GM19238 (cell line): ENCODE results near the gene PHF24.
A peak's percentile ranks its signal among the peaks of the same experiment; 100 is the strongest.

Experiments
- DNase-seq: peaks from one replicate; pipeline ENCODE4 v3.0.0; 2011; ENCODE audit warnings: low spot score; ENCODE audit not compliant: insufficient read length

PHF24 gene

DNA sequence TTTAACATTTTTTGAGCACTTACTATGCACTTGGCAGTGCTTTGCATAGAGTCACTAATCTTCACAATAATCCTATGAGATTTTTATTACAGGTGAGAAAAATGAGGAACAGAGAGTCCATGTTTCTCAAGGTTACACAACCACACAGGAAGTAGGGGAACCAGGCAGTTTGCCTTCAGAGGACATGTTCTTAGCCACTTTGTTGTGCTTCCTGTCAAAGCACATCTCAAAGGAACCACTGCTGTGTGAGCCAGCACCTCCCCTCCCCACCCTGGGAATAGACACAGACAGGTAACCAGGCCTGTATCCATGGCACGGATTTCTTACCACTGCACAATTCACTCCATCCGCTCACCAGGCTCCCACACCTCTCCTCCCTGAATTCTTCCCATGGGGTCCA is 25.1 kb downstream of the PHF24 start:
- DNase-seq: no peak

DNA sequence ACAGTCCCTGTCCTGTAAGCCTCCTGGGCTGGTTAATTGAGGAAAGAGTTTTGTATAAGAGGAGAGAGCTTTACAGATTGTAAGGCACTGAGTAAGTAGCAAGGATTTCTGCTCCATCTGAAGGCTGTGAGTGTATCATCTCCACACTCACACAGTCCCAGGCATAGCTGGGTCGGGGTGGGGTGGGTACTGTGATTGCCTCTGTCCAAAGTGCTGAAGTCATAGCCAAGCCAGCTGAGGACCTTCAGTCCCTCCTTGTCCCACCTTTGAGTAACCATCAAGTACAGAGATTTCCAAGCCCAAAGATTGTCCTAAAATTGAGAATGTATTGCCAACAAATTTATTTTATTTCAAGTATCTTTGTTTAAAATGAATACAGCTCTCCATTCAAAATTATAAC is 26.0 kb downstream of the PHF24 start:
- no peak for DNase-seq

DNA sequence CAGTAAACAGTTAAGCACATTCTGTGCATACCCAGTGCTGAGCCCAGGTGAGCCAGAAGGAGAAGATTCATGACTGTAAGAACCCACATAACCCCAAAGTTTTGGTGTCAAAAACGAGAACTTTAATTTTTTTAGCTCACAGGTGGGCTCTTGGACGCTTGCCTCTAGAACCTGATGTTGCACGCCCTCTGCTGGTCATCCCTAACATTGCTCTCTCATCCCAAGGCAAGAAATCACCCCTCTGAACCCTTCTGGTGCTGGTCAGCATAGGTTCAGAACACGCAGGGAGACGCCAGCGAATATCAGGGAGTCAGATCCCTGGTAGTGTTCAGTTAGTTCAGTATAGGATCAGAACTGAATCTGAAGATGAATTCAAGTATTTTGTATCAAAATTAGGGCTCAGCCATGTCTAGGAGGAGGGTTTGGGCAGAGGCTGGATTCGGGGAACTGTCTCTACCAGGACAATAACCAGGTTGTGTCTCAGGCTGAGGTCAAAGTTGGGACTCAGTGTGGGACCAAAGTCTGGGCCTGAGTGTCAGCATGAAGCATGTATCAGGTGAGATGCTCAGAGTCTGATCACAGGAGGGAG is 27.3 kb downstream of the PHF24 start:
- DNase-seq: no peak

- no peak for DNase-seq
Observed at GRCh38 chr9:34986540-34987047, 28.5 kb downstream of the PHF24 start.

DNA sequence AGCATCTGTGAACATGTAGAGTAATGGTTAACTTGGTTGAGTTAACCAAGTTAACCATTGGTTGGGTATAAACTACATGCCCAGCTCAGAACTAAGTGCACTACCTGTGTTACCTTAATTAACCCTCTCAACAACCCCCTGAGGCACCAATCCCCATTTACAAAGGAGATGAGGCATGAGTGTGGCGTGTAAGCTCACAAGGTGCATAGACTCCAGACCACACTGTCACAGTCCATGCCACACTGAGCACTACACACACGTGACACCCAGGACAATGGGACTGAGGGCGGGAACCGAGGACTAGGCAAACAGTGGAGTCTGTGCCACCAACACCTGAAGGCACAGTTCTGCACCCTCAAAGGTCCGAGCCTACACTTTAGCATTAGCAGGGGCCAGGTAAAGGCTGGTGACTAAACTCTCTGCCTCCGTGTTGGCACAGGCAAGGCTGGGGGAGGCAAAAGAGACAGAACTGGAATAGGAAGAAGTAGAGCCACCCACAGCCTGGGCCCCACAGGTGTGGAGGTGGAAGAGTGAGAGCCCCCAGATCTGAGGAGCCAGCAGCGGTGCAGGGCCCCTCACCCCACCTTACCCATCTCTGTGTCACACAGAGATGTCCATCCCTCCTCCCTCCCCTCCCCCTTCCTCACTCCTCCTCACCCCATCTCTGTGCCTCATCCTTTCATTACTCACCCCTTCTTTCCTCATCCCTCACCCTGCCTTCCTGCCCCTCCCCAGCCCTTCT is 29.2 kb downstream of the PHF24 start:
- no peak for DNase-seq

- no peak for DNase-seq
Observed at GRCh38 chr9:34988218-34989002, 30.3 kb downstream of the PHF24 start.

DNA sequence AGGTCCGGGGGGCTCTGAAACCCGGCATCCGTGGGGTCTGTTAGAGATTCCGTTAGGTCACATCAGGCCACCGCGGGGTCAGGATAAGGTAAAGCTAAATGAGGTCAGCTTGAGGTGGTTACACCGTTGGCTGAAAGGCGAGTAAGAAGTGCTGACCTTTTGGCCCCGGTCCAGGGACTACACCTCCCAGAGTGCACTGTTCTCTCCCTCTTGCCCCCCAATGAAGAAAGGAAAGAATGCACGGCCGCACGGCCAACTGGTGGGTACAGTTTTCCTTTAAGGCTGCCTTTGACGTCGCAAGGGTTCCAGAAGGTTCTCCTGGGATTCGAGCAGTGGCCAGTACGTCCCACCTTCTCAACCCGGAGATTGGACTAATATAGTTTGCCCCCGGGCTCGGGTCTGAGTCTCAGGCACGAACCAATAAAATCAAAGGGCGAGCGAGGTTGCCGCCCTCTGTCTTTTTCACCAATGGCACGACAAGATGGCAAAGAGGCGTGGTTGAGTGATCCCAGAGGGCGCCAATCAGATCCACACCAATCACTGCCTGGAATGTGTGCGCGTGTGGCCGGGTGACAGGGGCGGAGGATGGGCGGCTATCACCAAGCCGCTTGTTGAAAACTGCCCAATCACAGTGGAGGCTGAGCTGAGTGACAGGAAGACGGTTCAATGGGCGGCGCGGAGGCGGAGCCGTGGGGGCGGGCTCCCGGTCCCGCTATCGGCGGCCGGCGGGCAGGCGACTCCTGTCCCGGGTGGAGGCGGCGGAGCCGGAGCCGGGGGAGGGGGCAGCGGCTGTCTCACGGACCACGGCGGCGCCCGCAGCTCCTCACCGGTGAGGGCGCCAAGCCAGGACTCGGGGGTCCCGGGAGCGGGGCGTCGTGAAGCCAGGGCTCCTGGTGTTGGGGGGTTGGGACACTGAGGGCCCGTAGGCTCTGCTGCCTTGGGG is 31.2 kb downstream of the PHF24 start, which contains the start of gene DNAJB5:
DNAJB5 (plus strand) TSS at position 743 of the 943 bp plus-strand sequence. CDS start 886 bp downstream, outside the sequence.
- DNase-seq: peak; percentile 92

DNA sequence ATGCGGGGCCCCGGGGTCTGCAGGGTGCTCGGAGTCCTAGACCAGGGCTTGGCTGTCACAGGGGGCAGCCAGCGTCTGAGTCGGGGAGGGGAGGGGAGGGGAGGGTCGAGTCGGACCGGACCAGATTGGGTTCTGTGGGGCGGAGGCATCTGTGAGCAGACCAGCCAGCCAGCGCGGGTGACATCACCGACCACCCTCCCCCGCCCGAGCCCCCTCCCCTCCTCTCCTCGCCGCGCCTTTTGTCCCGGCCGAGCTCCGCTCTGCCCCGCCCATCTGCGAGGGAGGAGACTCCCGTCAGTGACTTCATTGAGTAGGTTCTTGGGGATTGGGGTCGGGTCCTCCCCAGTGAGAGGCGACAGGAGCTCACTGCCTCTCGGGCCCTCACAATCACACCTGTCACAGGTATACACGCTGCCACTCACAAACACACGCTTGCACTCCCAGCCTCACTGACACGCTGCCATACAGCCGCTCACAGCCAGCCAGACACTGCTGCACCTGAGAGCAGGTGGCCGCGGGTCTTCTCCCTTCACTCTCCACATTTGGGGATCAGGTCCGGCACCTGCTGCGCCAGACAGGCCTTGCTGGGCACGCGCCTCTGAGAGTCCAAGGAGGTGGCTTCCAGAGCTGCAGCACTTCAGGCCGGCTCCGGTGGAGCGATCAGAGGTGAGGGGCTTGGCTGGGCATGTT is 32.0 kb downstream of the PHF24 start:
- no peak for DNase-seq

- no peak for DNase-seq
Observed at GRCh38 chr9:34990908-34991606, 33.0 kb downstream of the PHF24 start.

GRCh38 chr9:34991607-34992375 is 33.7 kb downstream of the PHF24 start:
- DNase-seq: no peak

- DNase-seq: no peak
Observed at GRCh38 chr9:34992376-34992951, 34.4 kb downstream of the PHF24 start.

GRCh38 chr9:34993502-34994259 is 35.6 kb downstream of the PHF24 start:
- DNase-seq: no peak

DNA sequence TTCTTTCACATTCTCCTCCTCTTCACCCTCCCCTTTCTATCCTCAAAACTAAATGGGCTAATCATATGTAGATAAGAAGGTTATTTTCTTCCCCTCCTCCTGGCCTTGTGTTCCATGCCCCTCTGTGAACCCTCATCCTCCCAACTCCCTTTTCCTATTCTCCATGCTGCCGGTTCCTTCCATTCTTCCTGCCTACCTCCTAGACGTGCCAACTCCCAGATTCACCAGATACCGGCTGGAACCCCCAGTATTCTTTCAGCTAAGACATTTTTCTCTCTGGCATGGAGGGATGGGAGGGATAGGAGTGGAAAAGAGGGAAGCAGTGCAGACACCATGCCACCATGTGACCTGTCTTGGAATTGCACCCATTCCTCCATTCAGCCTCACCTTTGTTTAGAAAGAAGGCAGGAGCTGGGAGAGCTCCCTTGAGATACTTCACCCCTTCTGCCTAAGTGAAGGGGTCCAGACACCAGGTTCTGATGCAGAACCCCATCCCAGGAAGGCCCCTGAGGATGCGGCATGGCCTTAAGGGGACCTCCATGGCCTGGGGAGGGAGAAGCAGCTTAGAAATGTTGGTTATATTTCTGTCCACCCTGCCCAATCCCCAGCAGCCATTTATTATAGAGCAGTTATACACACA is 36.3 kb downstream of the PHF24 start:
- no peak for DNase-seq

DNA sequence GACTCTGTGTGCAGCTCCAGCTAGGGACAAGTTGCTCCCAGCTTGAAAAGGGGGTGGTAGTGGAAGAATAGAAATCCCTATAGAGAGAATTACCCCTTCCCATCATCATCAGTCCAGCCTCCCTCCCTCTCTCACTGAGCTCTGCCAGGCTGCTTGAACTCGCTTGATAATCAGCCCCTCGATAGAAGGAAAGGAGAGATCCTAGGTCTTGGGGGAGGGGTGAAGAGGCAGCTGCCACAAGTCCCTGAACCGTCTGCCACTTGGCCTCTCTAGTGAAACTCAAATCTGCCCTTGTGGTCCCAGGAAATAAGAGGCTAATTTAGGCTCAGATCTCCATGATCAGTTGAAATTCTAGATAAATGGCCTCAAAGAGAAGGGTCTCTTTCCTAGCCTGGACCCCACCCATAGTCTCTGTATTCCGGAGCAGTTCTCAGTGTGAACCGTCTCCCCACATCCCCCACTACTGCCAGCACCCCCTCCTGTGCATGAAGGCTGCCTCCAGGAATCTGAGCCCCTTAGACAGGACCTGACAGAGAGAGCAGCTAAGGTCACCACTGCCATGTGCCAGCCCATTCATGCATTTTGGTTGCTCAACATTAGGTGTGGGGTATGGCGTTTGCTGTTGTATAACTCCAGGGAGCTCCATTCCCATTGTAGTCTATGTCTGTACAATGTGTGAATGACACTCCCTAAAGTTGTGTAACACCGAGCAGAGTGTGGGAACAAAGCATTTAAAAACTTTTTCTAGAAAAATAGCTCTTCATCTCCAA is 37.0 kb downstream of the PHF24 start:
- no peak for DNase-seq

DNA sequence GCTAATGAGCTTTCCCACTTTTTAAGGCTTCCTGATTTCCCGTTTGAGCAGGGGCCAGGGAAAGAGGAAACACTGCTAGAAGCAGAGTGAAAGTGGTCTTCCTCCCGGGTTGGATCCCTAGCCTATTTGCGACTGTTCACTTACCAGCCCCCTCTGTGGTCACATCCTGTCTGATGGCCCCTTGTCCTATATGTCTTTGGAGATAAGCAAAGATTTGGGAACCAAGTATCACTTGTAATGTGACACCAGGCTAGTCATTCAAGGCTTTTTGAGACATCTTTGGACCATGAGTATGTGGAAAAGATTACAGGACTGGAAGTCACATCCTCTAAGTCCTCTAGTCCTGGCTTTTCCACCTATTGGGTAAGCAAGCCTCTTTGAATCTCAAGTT is 37.6 kb downstream of the PHF24 start:
- no peak for DNase-seq

DNA sequence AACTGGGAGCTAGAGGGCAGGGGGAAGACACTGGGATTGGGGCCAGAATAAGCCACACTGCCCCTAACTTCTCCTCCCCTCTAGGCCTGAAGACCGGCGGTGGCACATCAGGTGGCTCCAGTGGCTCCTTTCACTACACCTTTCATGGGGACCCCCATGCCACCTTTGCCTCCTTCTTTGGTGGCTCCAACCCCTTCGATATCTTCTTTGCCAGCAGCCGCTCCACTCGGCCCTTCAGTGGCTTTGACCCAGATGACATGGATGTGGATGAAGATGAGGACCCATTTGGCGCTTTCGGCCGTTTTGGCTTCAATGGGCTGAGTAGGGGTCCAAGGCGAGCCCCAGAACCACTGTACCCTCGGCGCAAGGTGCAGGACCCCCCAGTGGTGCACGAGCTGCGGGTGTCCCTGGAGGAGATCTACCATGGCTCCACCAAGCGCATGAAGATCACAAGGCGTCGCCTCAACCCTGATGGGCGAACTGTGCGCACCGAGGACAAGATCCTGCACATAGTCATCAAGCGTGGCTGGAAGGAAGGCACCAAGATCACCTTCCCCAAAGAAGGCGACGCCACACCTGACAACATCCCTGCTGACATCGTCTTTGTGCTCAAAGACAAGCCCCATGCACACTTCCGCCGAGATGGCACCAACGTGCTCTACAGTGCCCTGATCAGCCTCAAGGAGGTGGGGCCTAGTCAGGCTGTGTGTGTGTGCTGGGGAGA is 38.3 kb downstream of the PHF24 start:
- DNase-seq: no peak
